Stomach (tissue), 9 donors: Measurements from ENCODE around the gene TPRG1. TPM values are rescaled to one million over a fixed set of nuclear protein-coding genes. Genes with fewer than 3 reads are reported as not detected.

Source experiments
- DNase-seq, 2 donors: peaks; one replicate each; pipeline versions ENCODE4 v3.0.0 to v3.0.0-alpha.2; 2013 to 2019
- H3K27ac ChIP-seq, 5 donors: fragments of 200-600 bp in 4 of 5; sonication (generic) in 4 of 5; one replicate each; pipeline ENCODE4 v1.5.1; 2013 to 2019; ENCODE audit warnings: mild to moderate bottlenecking in 1 of 5, moderate library complexity in 1 of 5
- H3K27me3 ChIP-seq, 3 donors: fragments of 200-600 bp; sonication (generic); one replicate each; pipeline ENCODE4 v1.5.1; 2017 to 2019; ENCODE audit warnings: mixed run types in 1 of 3
- H3K36me3 ChIP-seq, 4 donors: fragments of 200-600 bp; sonication (generic); 1 replicate in 3 of 4; 2 replicates in 1 of 4; pipeline ENCODE4 v1.5.1; 2016 to 2019
- H3K4me1 ChIP-seq, 4 donors: fragments of 200-600 bp; sonication (generic); one replicate each; pipeline ENCODE4 v1.5.1; 2016 to 2019
- H3K4me3 ChIP-seq, 4 donors: fragments of 200-600 bp; sonication (generic) in 3 of 4; one replicate each; pipeline ENCODE4 v1.5.1; 2016 to 2019; ENCODE audit warnings: mild to moderate bottlenecking in 1 of 4
- H3K9me3 ChIP-seq, 4 donors: fragments of 200-600 bp; sonication (generic); one replicate each; pipeline ENCODE4 v1.5.1; 2016 to 2019
- EP300 ChIP-seq: sonication (generic); formaldehyde crosslinking; IDR thresholded peaks from one replicate; pipeline ENCODE4 v1.6.1; 2017; ENCODE audit warnings: antibody characterized with exemption
- POLR2A ChIP-seq, 4 donors: fragments of 450-650 bp; IDR thresholded peaks; one replicate each; pipeline ENCODE4 v1.6.1; 2016; ENCODE audit warnings: antibody characterized with exemption in 4 of 4, control low read depth in 2 of 4, mild to moderate bottlenecking in 1 of 4, moderate library complexity in 1 of 4
- POLR2AphosphoS5 ChIP-seq, 3 donors: sonication (generic); formaldehyde crosslinking; IDR thresholded peaks; one replicate each; pipeline ENCODE4 v1.6.1; 2016; ENCODE audit warnings: antibody characterized with exemption in 3 of 3
- WGBS, 5 donors: extraction: QIAGEN DNeasy Blood & Tissue Kit in 3 of 5; methylation state at CpG; one replicate each; pipeline versions ENCODE4 v1.1.5 to v1.1.7; 2013 to 2018; 5-methylcytosine and 5-hydroxymethylcytosine counted together
- intact Hi-C: fragments of 100-400 bp; cut with DNase I; formaldehyde crosslinking; loops from one replicate; pipeline ENCODE4 v1.15.1; 2023; ENCODE audit warnings: low total_unique reads
- polyA plus RNA-seq, 3 donors: library from polyadenylated mRNA; stranded (reverse); fragments of 200-250 nt; gene quantifications; one replicate each; pipeline ENCODE4 v1.2.3, GENCODE V29; 2013
- total RNA-seq, 5 donors: library from RNA; depleted of rRNA; stranded (reverse); fragments of >200 nt; gene quantifications; one replicate each; pipeline versions ENCODE4 v1.1.0 to v1.2.3, GENCODE V29; 2014 to 2016
- TF ChIP-seq, protein P1 (sequence below), 7 experiments: fragments of 450-650 bp in 4 of 7; fragments of 200-600 bp in 3 of 7; sonication (generic) in 3 of 7; IDR thresholded peaks; one replicate each; pipeline ENCODE4 v1.5.1; 2016 to 2019; ENCODE audit warnings: antibody characterized with exemption in 7 of 7, control low read depth in 2 of 7, mild to moderate bottlenecking in 1 of 7
- donor health status: healthy with polysubstance abuse.
- donor health status: Bipolar disorder and iron deficiency.
- donor health status: healthy.

Gene TPRG1
- total and polyA plus RNA-seq, 8 donors, result 1.2 to 20.9 (median 3.7) TPM

DNA sequence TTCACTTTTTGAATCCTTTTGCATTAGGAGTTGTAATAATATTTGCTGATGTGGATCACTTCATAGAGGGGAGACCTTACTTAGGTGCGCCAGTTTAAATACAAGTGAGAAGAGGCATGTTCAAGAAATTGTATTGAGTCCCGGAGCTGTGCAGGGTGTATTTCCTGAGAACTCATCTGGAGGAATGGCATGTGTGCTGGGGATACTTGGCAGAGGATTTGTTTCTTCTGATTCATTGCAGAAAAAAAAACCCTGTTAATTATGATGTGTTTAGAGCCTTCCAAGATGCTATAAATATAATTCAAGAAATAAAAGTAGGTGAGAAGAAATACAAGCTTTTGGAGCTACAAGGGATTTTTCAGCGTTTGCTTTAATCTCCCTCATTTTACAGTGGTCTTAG is 97.6 kb downstream of the TPRG1 start:
- no peak overlapping the region for H3K4me3 ChIP-seq
- H3K4me1 ChIP-seq, result peaks cover 0 to 3% (median 0%) of the 10 kb centered on the region in 4 donors
- no peak for DNase-seq
- intact Hi-C loops, result no loop called here
- H3K9me3 ChIP-seq, result no peaks in the 10 kb centered on the region
- 65 to 83% (median 72%) methylated on average over 3 of the region's 3 CpGs for WGBS, 5 donors
- no peak overlapping the region for H3K27ac ChIP-seq
- no peak for TF ChIP-seq EP300
- TF ChIP-seq POLR2A (IDR thresholded peaks at IDR 0.05), result no peak
- TF ChIP-seq POLR2AphosphoS5 (IDR thresholded peaks at IDR 0.05), result no peak
- TF ChIP-seq, protein P1, sequence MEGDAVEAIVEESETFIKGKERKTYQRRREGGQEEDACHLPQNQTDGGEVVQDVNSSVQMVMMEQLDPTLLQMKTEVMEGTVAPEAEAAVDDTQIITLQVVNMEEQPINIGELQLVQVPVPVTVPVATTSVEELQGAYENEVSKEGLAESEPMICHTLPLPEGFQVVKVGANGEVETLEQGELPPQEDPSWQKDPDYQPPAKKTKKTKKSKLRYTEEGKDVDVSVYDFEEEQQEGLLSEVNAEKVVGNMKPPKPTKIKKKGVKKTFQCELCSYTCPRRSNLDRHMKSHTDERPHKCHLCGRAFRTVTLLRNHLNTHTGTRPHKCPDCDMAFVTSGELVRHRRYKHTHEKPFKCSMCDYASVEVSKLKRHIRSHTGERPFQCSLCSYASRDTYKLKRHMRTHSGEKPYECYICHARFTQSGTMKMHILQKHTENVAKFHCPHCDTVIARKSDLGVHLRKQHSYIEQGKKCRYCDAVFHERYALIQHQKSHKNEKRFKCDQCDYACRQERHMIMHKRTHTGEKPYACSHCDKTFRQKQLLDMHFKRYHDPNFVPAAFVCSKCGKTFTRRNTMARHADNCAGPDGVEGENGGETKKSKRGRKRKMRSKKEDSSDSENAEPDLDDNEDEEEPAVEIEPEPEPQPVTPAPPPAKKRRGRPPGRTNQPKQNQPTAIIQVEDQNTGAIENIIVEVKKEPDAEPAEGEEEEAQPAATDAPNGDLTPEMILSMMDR (IDR thresholded peaks at IDR 0.05), result no peak
- H3K36me3 ChIP-seq, result no peaks in the 10 kb centered on the region
- H3K27me3 ChIP-seq, result no peaks in the 10 kb centered on the region

DNA sequence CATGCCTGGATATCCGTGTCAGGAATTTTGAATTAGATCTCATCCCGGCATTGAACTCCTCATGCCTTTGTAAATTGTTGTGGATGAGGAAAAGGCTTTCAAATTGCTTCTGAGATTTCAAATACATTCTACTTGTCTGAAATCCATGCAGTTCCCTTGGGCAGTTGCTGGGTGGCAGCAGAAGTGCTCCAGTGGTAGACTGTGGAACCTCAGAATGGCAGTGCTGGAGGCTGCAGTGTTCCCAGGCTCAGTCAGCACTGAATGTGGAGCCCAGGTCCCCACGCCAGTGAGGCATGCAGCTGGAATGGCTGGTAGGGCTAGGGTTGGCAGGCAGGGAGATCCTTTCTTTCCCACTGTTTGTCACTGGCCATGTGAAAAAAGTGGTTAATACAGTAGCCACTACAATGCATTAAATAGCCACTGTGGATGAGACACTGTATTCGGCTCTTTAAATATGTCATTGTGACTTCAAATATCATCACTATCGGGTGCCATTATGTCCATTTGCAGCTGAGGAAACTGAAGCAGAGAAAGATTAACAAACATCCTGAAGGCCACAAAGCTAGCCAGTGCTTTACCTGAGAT is 98.6 kb downstream of the TPRG1 start:
- Histone ChIP-seq H3K36me3 (no peaks in the 10 kb centered on the region), H3K27me3 (no peaks in the 10 kb centered on the region), H3K4me3 (no peak overlapping the region), H3K4me1 (peaks cover 0 to 3% (median 0%) of the 10 kb centered on the region in 4 donors), H3K27ac (no peak overlapping the region), H3K9me3 (no peaks in the 10 kb centered on the region)
- intact Hi-C loops, result loop anchor here (10.0 kb wide), 1 partner anchor 674 kb away; no protein-coding TSS in a partner anchor
- peak; percentile 71 to 87 for DNase-seq
- 50 to 64% (median 55%) methylated on average over 5 of the region's 5 CpGs for WGBS, 5 donors
- no peak for TF ChIP-seq EP300
- TF ChIP-seq, protein P1 (IDR thresholded peaks at IDR 0.05), result peak in 5 of 7 experiments; percentile 26 to 71 (median 53)

DNA sequence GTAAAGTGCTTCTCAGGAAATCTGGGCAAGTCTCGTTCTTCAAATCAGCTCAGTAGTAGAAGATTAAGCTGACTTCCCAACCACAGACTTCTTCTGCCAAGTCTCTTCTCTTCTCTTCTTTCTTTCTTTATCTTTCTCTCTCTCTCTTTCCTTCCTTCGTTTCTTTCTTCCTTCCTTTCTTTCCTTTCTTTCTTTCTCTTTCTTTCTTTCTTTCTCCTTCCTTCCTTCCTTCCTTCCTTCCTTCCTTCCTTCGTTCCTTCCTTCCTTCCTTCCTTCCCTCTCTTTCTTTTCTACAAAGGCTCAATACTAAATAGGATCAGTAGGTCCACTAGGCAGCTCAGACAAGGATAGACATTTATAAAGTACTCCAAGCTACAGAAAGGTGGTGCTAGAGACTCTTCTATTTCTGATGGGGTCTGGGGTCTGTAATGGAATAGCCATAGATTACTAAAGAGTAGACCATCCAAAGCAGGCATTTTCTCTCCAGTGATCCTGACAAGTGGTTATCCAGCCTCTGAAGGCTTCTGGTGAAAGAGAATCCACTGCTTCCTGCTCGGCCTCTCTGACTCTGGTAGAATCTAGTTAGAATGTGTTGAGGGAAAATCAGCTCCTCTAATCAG is 100.8 kb downstream of the TPRG1 start:
- intact Hi-C loops, result loop anchor here (10.0 kb wide), 1 partner anchor 672 kb away; no protein-coding TSS in a partner anchor

DNA sequence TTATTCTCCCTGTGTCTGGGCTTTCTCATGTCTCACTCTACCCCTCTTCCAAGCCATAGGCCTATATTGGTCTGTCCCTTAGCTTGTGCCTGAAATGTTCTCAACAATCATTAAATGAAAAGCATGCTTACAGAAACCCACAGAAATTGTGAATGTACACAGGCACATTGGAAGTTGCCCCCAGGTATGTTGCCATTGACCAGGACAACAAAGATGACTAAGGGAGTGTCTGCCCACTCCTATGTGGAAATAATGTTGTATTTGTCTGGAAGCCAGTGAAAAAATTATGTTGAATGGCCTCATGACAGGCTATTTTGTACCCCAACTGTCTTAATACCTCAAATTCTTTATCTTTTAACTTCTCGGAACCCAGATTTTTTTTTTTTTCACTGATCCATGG is 102.0 kb downstream of the TPRG1 start:
- no peaks in the 10 kb centered on the region for H3K9me3 ChIP-seq
- no peaks in the 10 kb centered on the region for H3K36me3 ChIP-seq
- intact Hi-C loops, result loop anchor here (10.0 kb wide), 1 partner anchor 671 kb away; no protein-coding TSS in a partner anchor
- WGBS, 5 donors, result 94 to 97% (median 97%) methylated on average over 1 of the region's 1 CpG
- peaks cover 0 to 11% (median 2%) of the 10 kb centered on the region in 4 donors for H3K4me1 ChIP-seq
- no peak overlapping the region for H3K27ac ChIP-seq
- no peak for DNase-seq
- no peak for TF ChIP-seq EP300
- no peak overlapping the region for H3K4me3 ChIP-seq
- no peaks in the 10 kb centered on the region for H3K27me3 ChIP-seq

More for the DNA sequence above, 100.8 kb downstream of the TPRG1 start:
- no peaks in the 10 kb centered on the region for H3K36me3 ChIP-seq
- H3K9me3 ChIP-seq, result no peaks in the 10 kb centered on the region
- H3K27me3 ChIP-seq, result no peaks in the 10 kb centered on the region
- H3K27ac ChIP-seq, result no peak overlapping the region
- TF ChIP-seq EP300 (no peak), POLR2A (IDR thresholded peaks at IDR 0.05) (no peak)
- TF ChIP-seq, protein P1 (IDR thresholded peaks at IDR 0.05), result peak in 2 of 7 experiments; percentile 16 to 42
- WGBS, 5 donors, result 63 to 76% (median 72%) methylated on average over 4 of the region's 4 CpGs
- no peak overlapping the region for H3K4me3 ChIP-seq
- peak in 1 of 2 donors; percentile 15 for DNase-seq
- peaks cover 0 to 11% (median 2%) of the 10 kb centered on the region in 4 donors for H3K4me1 ChIP-seq

DNA sequence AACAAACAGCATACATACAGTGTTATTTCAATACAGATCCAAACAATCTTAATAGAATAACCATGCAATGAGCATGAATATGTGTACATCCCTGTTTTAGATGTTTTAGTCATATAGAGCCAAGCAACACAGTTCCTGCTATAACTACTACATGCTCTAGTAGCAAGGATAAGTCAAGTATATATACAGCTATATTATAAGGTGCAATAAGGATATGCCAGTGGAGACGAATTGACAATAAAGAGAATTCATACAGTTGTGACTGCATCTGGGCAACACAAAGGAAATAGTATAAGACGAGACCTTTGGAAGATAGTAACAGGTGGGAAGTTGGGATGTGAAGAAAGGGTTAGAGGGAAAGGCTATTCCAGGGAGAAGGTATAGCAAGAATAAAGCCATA is 103.4 kb downstream of the TPRG1 start:
- Histone ChIP-seq H3K9me3 (no peaks in the 10 kb centered on the region), H3K36me3 (no peaks in the 10 kb centered on the region), H3K27me3 (no peaks in the 10 kb centered on the region), H3K4me1 (peaks cover 0 to 11% (median 2%) of the 10 kb centered on the region in 4 donors), H3K27ac (no peak overlapping the region), H3K4me3 (no peak overlapping the region)
- intact Hi-C loops, result loop anchor here (10.0 kb wide), 1 partner anchor 670 kb away; no protein-coding TSS in a partner anchor
- 80 to 96% (median 89%) methylated on average over 2 of the region's 2 CpGs for whole genome bisulfite sequencing, 5 donors
- no peak for TF ChIP-seq POLR2AphosphoS5 (IDR thresholded peaks at IDR 0.05)
- no peak for TF ChIP-seq EP300
- TF ChIP-seq, protein P1 (IDR thresholded peaks at IDR 0.05), result no peak
- TF ChIP-seq POLR2A (IDR thresholded peaks at IDR 0.05), result no peak
- no peak for DNase-seq
